GM12878 (cell line): ENCODE data around the gene DLAT. TPM values are rescaled to one million over a fixed set of nuclear protein-coding genes. Genes with fewer than 3 reads are reported as not detected.

Source experiments
- BCL11A ChIP-seq: IDR thresholded peaks from 2 replicates; pipeline ENCODE4 v1.6.1; 2011; ENCODE audit warnings: low read depth, low read length
- BHLHE40 ChIP-seq, 2 experiments: fragments of 450-650 bp in 1 of 2; IDR thresholded peaks; 2 replicates each; pipeline ENCODE4 v1.6.1; 2011 to 2017; ENCODE audit warnings: low read depth in 2 of 2, borderline replicate concordance in 1 of 2, improper control_type of control experiment in 1 of 2, low read length in 1 of 2, mild to moderate bottlenecking in 1 of 2
- CHD1 ChIP-seq: IDR thresholded peaks from 2 replicates; pipeline ENCODE4 v1.6.1; 2012; ENCODE audit warnings: low read depth, low read length, improper control_type of control experiment
- DPF2 ChIP-seq: fragments of 450-650 bp; IDR thresholded peaks from 2 replicates; pipeline ENCODE4 v1.6.1; 2017; ENCODE audit warnings: mild to moderate bottlenecking
- EP300 ChIP-seq, 2 experiments: fragments of 150-350 bp in 1 of 2; IDR thresholded peaks; 2 replicates each; pipeline ENCODE4 v1.6.1; 2011 to 2012; ENCODE audit warnings: low read depth in 2 of 2, low read length in 2 of 2, borderline replicate concordance in 1 of 2, improper control_type of control experiment in 1 of 2, inconsistent platforms in 1 of 2; ENCODE audit not compliant: control insufficient read depth in 1 of 2
- ETV6 ChIP-seq, 2 experiments: fragments of 450-650 bp in 1 of 2; IDR thresholded peaks in 1 of 2; conservative IDR thresholded peaks in 1 of 2; 2 replicates each; pipeline ENCODE4 v1.6.1; 2014; ENCODE audit warnings: antibody characterized with exemption in 1 of 2, borderline replicate concordance in 1 of 2, low read depth in 1 of 2, mild to moderate bottlenecking in 1 of 2, moderate library complexity in 1 of 2
- FOXK2 ChIP-seq: fragments of 450-650 bp; IDR thresholded peaks from 2 replicates; pipeline ENCODE4 v1.6.1; 2017; ENCODE audit warnings: mild to moderate bottlenecking, moderate library complexity
- FOXM1 ChIP-seq: IDR thresholded peaks from 2 replicates; pipeline ENCODE4 v1.6.1; 2012; ENCODE audit warnings: low read depth, mild to moderate bottlenecking, inconsistent platforms, low read length, moderate library complexity
- IKZF1 ChIP-seq: fragments of 450-650 bp; conservative IDR thresholded peaks from 2 replicates; pipeline ENCODE4 v1.6.1; 2017; ENCODE audit warnings: antibody characterized with exemption, mild to moderate bottlenecking
- IKZF2 ChIP-seq, 2 experiments: fragments of 450-650 bp; IDR thresholded peaks; 2 replicates each; pipeline ENCODE4 v1.6.1; 2017; ENCODE audit warnings: mild to moderate bottlenecking in 2 of 2, moderate library complexity in 2 of 2
- MEF2A ChIP-seq: IDR thresholded peaks from 2 replicates; pipeline ENCODE4 v1.6.1; 2011; ENCODE audit warnings: low read depth, mild to moderate bottlenecking, low read length, moderate library complexity; ENCODE audit not compliant: insufficient read depth
- MEF2B ChIP-seq: fragments of 450-650 bp; IDR thresholded peaks from 2 replicates; pipeline ENCODE4 v1.6.1; 2018; ENCODE audit warnings: mild to moderate bottlenecking, moderate library complexity; ENCODE audit not compliant: partially characterized antibody, poor library complexity, severe bottlenecking
- MTA2 ChIP-seq: fragments of 450-650 bp; IDR thresholded peaks from 2 replicates; pipeline ENCODE4 v1.6.1; 2016; ENCODE audit warnings: low read depth, mild to moderate bottlenecking, moderate library complexity
- POLR2A ChIP-seq: IDR thresholded peaks from 2 replicates; pipeline ENCODE4 v1.6.1; 2011; ENCODE audit warnings: low read depth, mild to moderate bottlenecking, low read length
- POU2F2 ChIP-seq: IDR thresholded peaks from 3 replicates; pipeline ENCODE4 v1.6.1; 2011; ENCODE audit warnings: low read depth, mild to moderate bottlenecking, low read length, borderline replicate concordance
- REST ChIP-seq: IDR thresholded peaks from 2 replicates; pipeline ENCODE4 v1.6.1; 2012; ENCODE audit warnings: mild to moderate bottlenecking, low read depth, low read length
- SKIL ChIP-seq: fragments of 450-650 bp; IDR thresholded peaks from 2 replicates; pipeline ENCODE4 v1.6.1; 2017; ENCODE audit warnings: mild to moderate bottlenecking, low read depth, inconsistent platforms; ENCODE audit not compliant: poor library complexity, severe bottlenecking
- STAT3 ChIP-seq: IDR thresholded peaks from 2 replicates; pipeline ENCODE4 v1.6.1; 2011; ENCODE audit warnings: low read depth, low read length, improper control_type of control experiment
- SUPT20H ChIP-seq: IDR thresholded peaks from 2 replicates; pipeline ENCODE4 v1.6.1; 2011; ENCODE audit warnings: low read depth, mild to moderate bottlenecking, low read length, moderate library complexity, borderline replicate concordance; ENCODE audit not compliant: control insufficient read depth
- TCF12 ChIP-seq: IDR thresholded peaks from 2 replicates; pipeline ENCODE4 v1.6.1; 2011; ENCODE audit warnings: low read depth, mild to moderate bottlenecking, low read length
- ZBED1 ChIP-seq: IDR thresholded peaks from 2 replicates; pipeline ENCODE4 v1.6.1; 2016; ENCODE audit warnings: borderline replicate concordance
- polyA plus RNA-seq, 11 experiments: library from polyadenylated mRNA; depleted of rRNA in 4 of 11; unstranded in 6 of 11; stranded (reverse) in 5 of 11; fragments of >200 nt; fragmentation: Nextera tagmentation in 4 of 11; fragmentation: Illumina TruSeq in 1 of 11; extraction: Ambion mirVana in 4 of 11; extraction: Trizol in 1 of 11; gene quantifications; 1 replicate in 1 of 11; 2 replicates in 10 of 11; pipeline versions ENCODE4 v1.2.1 to v1.2.3, GENCODE V29; 2011 to 2016; ENCODE audit warnings: inconsistent platforms in 2 of 11, missing spikeins in 2 of 11, low read depth in 1 of 11
- total RNA-seq, 4 experiments: library from RNA; depleted of rRNA in 3 of 4; stranded (reverse); fragments of >200 nt in 3 of 4; fragmentation: Illumina TruSeq in 1 of 4; extraction: Trizol in 1 of 4; gene quantifications; 2 replicates each; pipeline versions ENCODE4 v1.2.1 to v1.2.3, GENCODE V29; 2013 to 2021

The DLAT gene
- total and polyA plus RNA-seq, 10 of the 15 experiments (the other 5 are each of a cell fraction or from before 2014, with no cell fraction given): 16.5 to 79.9 (median 43.8) TPM

- TF ChIP-seq SKIL (peak; percentile 28), IKZF1 (0 out of 2 replicates have a peak, but pooled peaks have one; percentile 47), REST (no peak), ETV6 (conservative IDR thresholded peaks at IDR 0.05 in 1 of 2, IDR thresholded peaks at IDR 0.05 in 1 of 2; ENCODE audit: borderline replicate concordance in 1 of 2, low read depth in 1 of 2) (peak in 1 of 2 experiments; percentile 34; a peak in 1 of 4 replicates), MEF2B (peak; percentile 36), CHD1 (no peak), SUPT20H (no peak), DPF2 (0 out of 2 replicates have a peak, but pooled peaks have one; percentile 37), TCF12 (0 out of 2 replicates have a peak, but pooled peaks have one; percentile 33), MTA2 (peak; percentile 61; the same call in 1 of the 2 replicates), STAT3 (0 out of 2 replicates have a peak, but pooled peaks have one; percentile 21), BCL11A (0 out of 2 replicates have a peak, but pooled peaks have one; percentile 36), FOXM1 (peak; percentile 78; the same call in 1 of the 2 replicates), MEF2A (peak; percentile 62; the same call in 1 of the 2 replicates), EP300 (IDR thresholded peaks at IDR 0.05; ENCODE audit: borderline replicate concordance in 1 of 2, control insufficient read depth in 1 of 2, low read depth in 2 of 2, low read length in 2 of 2) (peak; percentile 64 to 66; a peak in 2 of 4 replicates), FOXK2 (no peak), BHLHE40 (IDR thresholded peaks at IDR 0.05; ENCODE audit: borderline replicate concordance in 1 of 2, low read depth in 2 of 2, low read length in 1 of 2) (peak; percentile 50 to 63; a peak in 3 of 4 replicates), POLR2A (no peak), POU2F2 (peak; percentile 61; the same call in 1 of the 3 replicates), IKZF2 (IDR thresholded peaks at IDR 0.05) (peak; percentile 69 to 79), ZBED1 (0 out of 2 replicates have a peak, but pooled peaks have one; percentile 61)
Observed at GRCh38 chr11:112050721-112051120, 25.5 kb downstream of the DLAT start (continued).
